K562 (cell line): ENCODE results near the gene ZNRF3. TPM values are rescaled to one million over a fixed set of nuclear protein-coding genes. Genes with fewer than 3 reads are reported as not detected.

Source experiments
- ATAC-seq: fragments of 200-7000 bp; cut with Tn5 transposase; 3 replicates; pipeline ENCODE4 v1.9.1; 2020; ENCODE audit warnings: moderate library complexity
- BruUV-seq: library from RNA; stranded (reverse); fragments of 400-500 nt; replicated peaks from 2 replicates; lab custom pipeline; 2021; lab: Mats Ljungman, UMichigan
- CTCF ChIA-PET: fragments of 300-600 bp; formaldehyde crosslinking; extraction: SDS; loops from one replicate; lab custom pipeline; 2021; ENCODE audit warnings: low intra/inter-chr PET ratio; lab: Yijun Ruan, JAX
- POLR2A ChIA-PET: fragments of 300-600, 350-650 bp; sonication (Branson Sonifier 250); formaldehyde crosslinking; extraction: SDS; loops from one replicate; lab custom pipeline; 2021; ENCODE audit warnings: antibody characterized with exemption, inconsistent platforms; lab: Yijun Ruan, JAX
- DNase-seq, 4 experiments: peaks; one replicate each; pipeline versions ENCODE4 v3.0.0 to v3.0.0-alpha.2; 2011 to 2018; ENCODE audit warnings: low spot score in 3 of 4, mixed read lengths in 3 of 4; ENCODE audit errors: extremely low read depth in 1 of 4
- FAIRE-seq: peaks from 2 replicates; lab custom pipeline; 2011; peaks lifted over from hg19 to GRCh38; lab: Jason Lieb, UNC
- H2AFZ ChIP-seq: 2 replicates; pipeline ENCODE4 v1.6.0; 2011; ENCODE audit warnings: low read depth, low read length, control low read depth, inconsistent platforms
- H3K27ac ChIP-seq: fragments of 200-600 bp; 3 replicates; pipeline ENCODE4 v1.8.0; 2011; ENCODE audit warnings: low read depth, mild to moderate bottlenecking, control low read depth, inconsistent platforms, low read length, moderate library complexity, mixed read lengths; ENCODE audit errors: extremely low read depth
- H3K27me3 ChIP-seq, 2 experiments: fragments of 300-600 bp in 1 of 2; 2 replicates in 1 of 2; 3 replicates in 1 of 2; pipeline versions ENCODE4 v1.6.0 to v1.8.0; 2011; ENCODE audit warnings: inconsistent platforms in 2 of 2, low read length in 2 of 2, mild to moderate bottlenecking in 1 of 2, mixed read lengths in 1 of 2, moderate library complexity in 1 of 2; ENCODE audit not compliant: control insufficient read depth in 2 of 2, insufficient read depth in 2 of 2
- H3K36me3 ChIP-seq: fragments of 300-600 bp; 3 replicates; pipeline ENCODE4 v1.8.0; 2011; ENCODE audit warnings: mild to moderate bottlenecking, low read length, inconsistent platforms; ENCODE audit not compliant: control insufficient read depth, insufficient read depth
- H3K4me1 ChIP-seq, 2 experiments: fragments of 200-600 bp in 1 of 2; replicated peaks in 1 of 2; 2 replicates in 1 of 2; 3 replicates in 1 of 2; pipeline versions ENCODE4 v1.5.1 to v1.8.0; 2011; ENCODE audit warnings: inconsistent platforms in 2 of 2, low read length in 2 of 2, mild to moderate bottlenecking in 1 of 2, mixed read lengths in 1 of 2, moderate library complexity in 1 of 2; ENCODE audit not compliant: control insufficient read depth in 2 of 2, insufficient read depth in 2 of 2
- H3K4me2 ChIP-seq: 2 replicates; pipeline ENCODE4 v1.6.1; 2011; ENCODE audit warnings: low read length, control low read depth, inconsistent platforms, mixed read lengths; ENCODE audit not compliant: insufficient read depth
- H3K4me3 ChIP-seq: fragments of 200-600 bp; sonication (generic), shearing (Covaris generic); 2 replicates; pipeline ENCODE4 v1.5.1; 2016; ENCODE audit warnings: control low read depth, inconsistent platforms
- H3K79me2 ChIP-seq: fragments of 200-600 bp; 3 replicates; pipeline ENCODE4 v1.8.0; 2011; ENCODE audit warnings: low read length, inconsistent platforms; ENCODE audit not compliant: control insufficient read depth, insufficient read depth
- H3K9ac ChIP-seq, 2 experiments: 2 replicates each; pipeline versions ENCODE4 v1.6.0 to v1.6.1; 2011; ENCODE audit warnings: low read depth in 2 of 2, low read length in 2 of 2, control low read depth in 1 of 2, inconsistent platforms in 1 of 2, mild to moderate bottlenecking in 1 of 2, mixed read lengths in 1 of 2; ENCODE audit not compliant: insufficient read depth in 1 of 2
- H3K9me1 ChIP-seq: one replicate; pipeline ENCODE4 v1.6.0; 2011; ENCODE audit warnings: inconsistent platforms, mild to moderate bottlenecking, low read length, moderate library complexity; ENCODE audit not compliant: control insufficient read depth, insufficient read depth
- H3K9me3 ChIP-seq: replicated peaks from 2 replicates; pipeline ENCODE4 v1.5.1; 2011; ENCODE audit warnings: low read depth, low read length, inconsistent platforms; ENCODE audit not compliant: control insufficient read depth, insufficient read depth
- H4K20me1 ChIP-seq: replicated peaks from 2 replicates; pipeline ENCODE4 v1.6.1; 2011; ENCODE audit warnings: low read length, inconsistent platforms, mixed read lengths; ENCODE audit not compliant: control insufficient read depth, insufficient read depth
- CHD1 ChIP-seq: fragments of 200-600 bp; sonication (generic); IDR thresholded peaks from one replicate; pipeline ENCODE4 v1.6.1; 2012; ENCODE audit warnings: mild to moderate bottlenecking, moderate library complexity, low read length, inconsistent platforms
- HDAC2 ChIP-seq: fragments of 450-650 bp; IDR thresholded peaks from 2 replicates; pipeline ENCODE4 v1.6.1; 2016; ENCODE audit warnings: mild to moderate bottlenecking
- KAT7 ChIP-seq: sonication (generic); formaldehyde crosslinking; IDR thresholded peaks from 2 replicates; pipeline ENCODE4 v1.8.0; 2022; ENCODE audit warnings: missing genetic modification reagents, mild to moderate bottlenecking, borderline replicate concordance
- KAT8 ChIP-seq: fragments of 450-650 bp; IDR thresholded peaks from 2 replicates; pipeline ENCODE4 v1.6.1; 2016; ENCODE audit warnings: low read depth, mild to moderate bottlenecking
- PHB2 ChIP-seq: fragments of 450-650 bp; IDR thresholded peaks from 2 replicates; pipeline ENCODE4 v1.6.1; 2017; ENCODE audit warnings: low read depth
- SRSF9 ChIP-seq: fragments of 200-400 bp; formaldehyde crosslinking; IDR thresholded peaks from 2 replicates; pipeline ENCODE4 v1.6.1; 2017; ENCODE audit warnings: low read depth, low read length, borderline replicate concordance
- ZNF121 ChIP-seq: sonication (generic); formaldehyde crosslinking; conservative IDR thresholded peaks from 2 replicates; pipeline ENCODE4 v1.8.0; 2022; ENCODE audit warnings: missing genetic modification reagents
- ZNF174 ChIP-seq: fragments of 250-450 bp; sonication (Bioruptor Pico); IDR thresholded peaks from 2 replicates; pipeline ENCODE4 v1.4.0; 2020; ENCODE audit warnings: mild to moderate bottlenecking
- ZNF212 ChIP-seq: fragments of 450-650 bp; formaldehyde crosslinking; IDR thresholded peaks from 2 replicates; pipeline ENCODE4 v1.4.0; 2020; ENCODE audit warnings: mild to moderate bottlenecking
- WGBS: fragments of 100-300 bp; shearing (Covaris generic); methylation state at CpG from one replicate; pipeline ENCODE4 v1.1.6; 2016; ENCODE audit warnings: low coverage, mixed read lengths; ENCODE audit not compliant: insufficient coverage; ENCODE audit errors: missing lambda C conversion rate; 5-methylcytosine and 5-hydroxymethylcytosine counted together
- in situ Hi-C: fragments of 300-500 bp; cut with MboI; formaldehyde crosslinking; loops from 4 replicates; pipeline ENCODE4 v1.15.0; 2018; ENCODE audit warnings: inconsistent platforms, mixed read lengths
- intact Hi-C: fragments of 100-400 bp; cut with micrococcal nuclease; formaldehyde crosslinking; loops from 2 replicates; pipeline ENCODE4 v1.14.2; 2022
- polyA plus RNA-seq, 8 experiments: library from polyadenylated mRNA; depleted of rRNA in 4 of 8; stranded (reverse) in 5 of 8; unstranded in 3 of 8; fragments of >200 nt; fragmentation: Nextera tagmentation in 2 of 8; fragmentation: Illumina TruSeq in 1 of 8; extraction: Ambion mirVana in 2 of 8; extraction: Trizol in 1 of 8; gene quantifications; 2 replicates each; pipeline versions ENCODE4 v1.2.1 to v1.2.3, GENCODE V29; 2011 to 2014; ENCODE audit warnings: inconsistent platforms in 1 of 8, missing spikeins in 1 of 8
- total RNA-seq, 7 experiments: library from RNA; depleted of rRNA in 6 of 7; stranded (reverse); fragments of >200 nt in 6 of 7; fragmentation: Illumina TruSeq in 2 of 7; extraction: Trizol in 2 of 7; gene quantifications; 2 replicates each; pipeline versions ENCODE4 v1.2.1 to v1.2.3, GENCODE V29; 2011 to 2021; ENCODE audit warnings: low replicate concordance in 1 of 7
- TF ChIP-seq, protein P1 (sequence below): fragments of 450-650 bp; conservative IDR thresholded peaks from 2 replicates; pipeline ENCODE4 v1.6.1; 2016; ENCODE audit warnings: missing genetic modification characterization, low read depth, mild to moderate bottlenecking, missing compliant biosample characterization, moderate library complexity
- TF ChIP-seq, protein P2 (sequence below): fragments of 250-450 bp; sonication (Bioruptor Pico); IDR thresholded peaks from 2 replicates; pipeline ENCODE4 v1.5.0; 2021; ENCODE audit warnings: mild to moderate bottlenecking, moderate library complexity
- TF ChIP-seq, protein P3 (sequence below): sonication (generic); formaldehyde crosslinking; IDR thresholded peaks from 2 replicates; pipeline ENCODE4 v1.8.0; 2023; ENCODE audit warnings: mild to moderate bottlenecking, missing genetic modification reagents
- TF ChIP-seq, protein P4 (sequence below): fragments of 450-650 bp; IDR thresholded peaks from 2 replicates; pipeline ENCODE4 v1.6.1; 2016; ENCODE audit warnings: low read depth, mild to moderate bottlenecking, moderate library complexity

ZNRF3 gene
- total and polyA plus RNA-seq, 9 of the 15 experiments (the other 6 are each of a cell fraction or from before 2014, with no cell fraction given), result 0.41 to 5.9 (median 1.7) TPM

DNA sequence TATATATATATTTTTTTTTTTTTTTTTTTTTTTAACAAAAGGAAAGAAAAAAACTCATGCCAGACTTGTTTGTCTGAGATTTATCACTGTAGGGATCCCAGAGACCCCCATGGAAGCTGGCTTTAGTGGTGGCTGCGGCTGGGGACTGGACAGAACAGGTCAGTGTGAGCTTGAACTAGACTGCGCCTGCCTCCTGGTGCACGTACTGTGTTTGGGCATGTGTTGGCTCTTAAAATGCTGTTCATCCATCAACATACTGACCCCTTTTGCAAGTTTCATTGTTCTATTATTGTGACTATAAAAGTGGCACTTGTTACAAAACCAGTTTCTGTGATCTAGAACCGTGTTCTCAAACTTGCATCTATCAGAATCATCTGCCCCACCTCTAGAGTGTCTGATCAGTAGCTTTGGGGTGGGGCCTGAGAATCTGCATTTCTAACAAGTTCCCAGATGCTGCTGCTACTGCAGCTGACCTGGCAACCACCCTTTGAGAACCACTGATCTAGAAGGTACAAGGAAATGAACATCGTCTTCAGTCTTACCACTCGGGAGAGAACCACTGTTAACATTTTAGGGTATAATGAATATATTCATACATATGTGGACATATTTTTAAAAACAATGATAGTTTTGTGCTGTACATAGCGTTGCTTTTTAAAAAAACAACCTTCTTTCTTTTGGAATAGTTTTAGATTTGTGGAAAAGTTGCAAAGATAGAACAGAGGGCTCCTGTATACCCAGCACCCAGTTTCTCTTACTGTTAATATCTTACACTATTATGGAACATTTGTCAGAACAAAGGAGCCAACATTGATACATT, 54.0 kb downstream of the ZNRF3 start:
- FAIRE-seq (no peak), ATAC-seq (no peak), DNase-seq (no peak)
- POLR2A ChIA-PET, result interaction anchor here (0.6 kb wide), 1 partner anchor 71 kb away, joined by 3 read pairs; no protein-coding TSS in a partner anchor
- H3K27ac ChIP-seq, result no peak overlapping the region
- H2AFZ ChIP-seq, result no peak overlapping the region
- no peaks in the 10 kb centered on the region; a peak in 1 of 5 replicates for H3K4me1 ChIP-seq
- H3K36me3 ChIP-seq, result no peaks in the 10 kb centered on the region
- no peaks in the 10 kb centered on the region for H3K27me3 ChIP-seq
- 0 out of 3 replicates have a peak, but pooled peaks cover 3% of the 10 kb centered on the region for H3K79me2 ChIP-seq
- intact Hi-C loops (no loop called here), in situ Hi-C loops (no loop called here)
- H3K9me1 ChIP-seq, result no peaks in the 10 kb centered on the region
- 76% methylated on average over 7 of the region's 7 CpGs for whole genome bisulfite sequencing
- BruUV-seq, result no TSS peak
- H4K20me1 ChIP-seq, result 0 out of 2 replicates have a peak, but pooled peaks cover 3% of the 10 kb centered on the region
- CTCF ChIA-PET, result no interaction called here
- H3K4me3 ChIP-seq, result no peak overlapping the region
- H3K4me2 ChIP-seq, result no peak overlapping the region
- TF ChIP-seq HDAC2 (no peak), SRSF9 (no peak), KAT8 (no peak), ZNF212 (CRISPR knock-in tag) (no peak), PHB2 (no peak), CHD1 (no peak), KAT7 (CRISPR knock-in tag) (no peak), ZNF174 (CRISPR knock-in tag) (no peak), ZNF121 (CRISPR knock-in tag) (no peak)
- TF ChIP-seq, protein P1, sequence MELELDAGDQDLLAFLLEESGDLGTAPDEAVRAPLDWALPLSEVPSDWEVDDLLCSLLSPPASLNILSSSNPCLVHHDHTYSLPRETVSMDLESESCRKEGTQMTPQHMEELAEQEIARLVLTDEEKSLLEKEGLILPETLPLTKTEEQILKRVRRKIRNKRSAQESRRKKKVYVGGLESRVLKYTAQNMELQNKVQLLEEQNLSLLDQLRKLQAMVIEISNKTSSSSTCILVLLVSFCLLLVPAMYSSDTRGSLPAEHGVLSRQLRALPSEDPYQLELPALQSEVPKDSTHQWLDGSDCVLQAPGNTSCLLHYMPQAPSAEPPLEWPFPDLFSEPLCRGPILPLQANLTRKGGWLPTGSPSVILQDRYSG (tag), result no peak
- TF ChIP-seq, protein P2, sequence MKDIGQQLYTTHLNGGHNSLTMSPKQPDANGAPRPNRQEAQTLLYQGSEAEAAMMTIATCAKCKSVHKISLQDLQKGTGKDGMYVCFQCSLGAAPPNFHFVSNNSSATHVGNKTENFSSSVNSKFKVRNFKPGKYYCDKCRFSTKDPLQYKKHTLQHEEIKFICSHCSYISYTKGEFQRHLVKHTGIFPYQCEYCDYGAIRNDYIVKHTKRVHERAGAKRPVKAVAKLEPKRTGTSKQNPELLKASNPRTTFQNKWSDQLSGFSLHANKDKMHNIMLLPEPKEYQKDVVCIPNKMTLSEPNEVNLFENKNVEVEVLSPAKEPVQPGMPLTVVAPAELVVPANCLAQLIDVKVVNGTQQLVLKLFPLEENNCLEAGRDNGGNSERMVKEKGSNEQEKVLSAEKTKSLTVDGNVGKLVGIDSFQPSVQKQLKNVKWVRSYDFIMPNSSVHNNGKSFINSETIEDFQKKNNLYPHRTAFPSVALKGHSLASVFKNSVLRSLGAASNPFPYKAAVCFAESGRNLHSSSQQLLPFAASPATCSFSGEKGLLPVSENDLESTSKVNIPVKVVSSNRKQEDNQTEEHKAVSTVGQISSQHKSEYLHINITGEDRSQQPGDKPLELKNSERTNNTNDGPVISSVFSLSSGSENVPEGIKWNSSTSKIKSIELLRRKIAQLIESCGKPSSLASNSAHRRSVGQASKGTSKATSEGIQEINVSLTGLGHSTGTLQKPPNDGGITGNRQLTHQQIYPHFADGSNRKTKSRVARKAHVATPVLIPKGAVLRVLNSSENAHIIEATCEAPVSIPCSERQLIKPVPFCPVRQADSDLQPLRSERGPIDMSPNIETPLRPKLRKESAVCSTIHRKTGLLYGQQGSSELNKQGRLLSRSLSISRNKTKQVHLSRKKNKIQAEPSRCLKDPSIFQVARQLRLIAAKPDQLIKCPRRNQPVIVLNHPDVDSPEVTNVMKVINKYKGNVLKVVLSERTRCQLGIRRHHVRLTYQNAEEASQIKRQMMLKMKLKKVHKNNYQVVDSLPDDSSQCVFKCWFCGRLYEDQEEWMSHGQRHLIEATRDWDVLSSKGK (CRISPR knock-in tag), result no peak
- TF ChIP-seq, protein P3, sequence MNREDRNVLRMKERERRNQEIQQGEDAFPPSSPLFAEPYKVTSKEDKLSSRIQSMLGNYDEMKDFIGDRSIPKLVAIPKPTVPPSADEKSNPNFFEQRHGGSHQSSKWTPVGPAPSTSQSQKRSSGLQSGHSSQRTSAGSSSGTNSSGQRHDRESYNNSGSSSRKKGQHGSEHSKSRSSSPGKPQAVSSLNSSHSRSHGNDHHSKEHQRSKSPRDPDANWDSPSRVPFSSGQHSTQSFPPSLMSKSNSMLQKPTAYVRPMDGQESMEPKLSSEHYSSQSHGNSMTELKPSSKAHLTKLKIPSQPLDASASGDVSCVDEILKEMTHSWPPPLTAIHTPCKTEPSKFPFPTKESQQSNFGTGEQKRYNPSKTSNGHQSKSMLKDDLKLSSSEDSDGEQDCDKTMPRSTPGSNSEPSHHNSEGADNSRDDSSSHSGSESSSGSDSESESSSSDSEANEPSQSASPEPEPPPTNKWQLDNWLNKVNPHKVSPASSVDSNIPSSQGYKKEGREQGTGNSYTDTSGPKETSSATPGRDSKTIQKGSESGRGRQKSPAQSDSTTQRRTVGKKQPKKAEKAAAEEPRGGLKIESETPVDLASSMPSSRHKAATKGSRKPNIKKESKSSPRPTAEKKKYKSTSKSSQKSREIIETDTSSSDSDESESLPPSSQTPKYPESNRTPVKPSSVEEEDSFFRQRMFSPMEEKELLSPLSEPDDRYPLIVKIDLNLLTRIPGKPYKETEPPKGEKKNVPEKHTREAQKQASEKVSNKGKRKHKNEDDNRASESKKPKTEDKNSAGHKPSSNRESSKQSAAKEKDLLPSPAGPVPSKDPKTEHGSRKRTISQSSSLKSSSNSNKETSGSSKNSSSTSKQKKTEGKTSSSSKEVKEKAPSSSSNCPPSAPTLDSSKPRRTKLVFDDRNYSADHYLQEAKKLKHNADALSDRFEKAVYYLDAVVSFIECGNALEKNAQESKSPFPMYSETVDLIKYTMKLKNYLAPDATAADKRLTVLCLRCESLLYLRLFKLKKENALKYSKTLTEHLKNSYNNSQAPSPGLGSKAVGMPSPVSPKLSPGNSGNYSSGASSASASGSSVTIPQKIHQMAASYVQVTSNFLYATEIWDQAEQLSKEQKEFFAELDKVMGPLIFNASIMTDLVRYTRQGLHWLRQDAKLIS (CRISPR knock-in tag), result no peak
- TF ChIP-seq, protein P4, sequence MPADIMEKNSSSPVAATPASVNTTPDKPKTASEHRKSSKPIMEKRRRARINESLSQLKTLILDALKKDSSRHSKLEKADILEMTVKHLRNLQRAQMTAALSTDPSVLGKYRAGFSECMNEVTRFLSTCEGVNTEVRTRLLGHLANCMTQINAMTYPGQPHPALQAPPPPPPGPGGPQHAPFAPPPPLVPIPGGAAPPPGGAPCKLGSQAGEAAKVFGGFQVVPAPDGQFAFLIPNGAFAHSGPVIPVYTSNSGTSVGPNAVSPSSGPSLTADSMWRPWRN, result no peak
- H3K9me3 ChIP-seq, result no peaks in the 10 kb centered on the region
- no peak overlapping the region for H3K9ac ChIP-seq
